Activated naive CD4-positive, alpha-beta T cell treated with anti-CD3 and anti-CD28 coated beads, Interleukin-2, amount 50 U/mL, for 24 hours (primary cell): ENCODE measurements around the gene WSCD1.

Experiments used
- H3K27ac Mint-ChIP-seq: one replicate; pipeline ENCODE4 v1.8.0; 2021; ENCODE audit warnings: mild to moderate bottlenecking, mixed read lengths
- H3K27me3 Mint-ChIP-seq: one replicate; pipeline ENCODE4 v1.8.0; 2021; ENCODE audit warnings: mixed read lengths
- H3K36me3 Mint-ChIP-seq: one replicate; pipeline ENCODE4 v1.8.0; 2021; ENCODE audit warnings: mixed read lengths
- H3K4me1 Mint-ChIP-seq: one replicate; pipeline ENCODE4 v1.8.0; 2021; ENCODE audit warnings: mixed read lengths
- H3K4me3 Mint-ChIP-seq: one replicate; pipeline ENCODE4 v1.8.0; 2021; ENCODE audit warnings: mild to moderate bottlenecking, mixed read lengths
- H3K9me3 Mint-ChIP-seq: one replicate; pipeline ENCODE4 v1.8.0; 2021; ENCODE audit warnings: mixed read lengths

WSCD1 gene

GRCh38 chr17:6166492-6167179 is 96.5 kb downstream of the WSCD1 start:
- no peak overlapping the region for H3K27ac Mint-ChIP-seq
- peaks cover 5% of the 10 kb centered on the region for H3K27me3 Mint-ChIP-seq
- no peaks in the 10 kb centered on the region for H3K36me3 Mint-ChIP-seq
- H3K4me1 Mint-ChIP-seq: no peaks in the 10 kb centered on the region
- H3K9me3 Mint-ChIP-seq: no peaks in the 10 kb centered on the region
- H3K4me3 Mint-ChIP-seq: no peak overlapping the region

GRCh38 chr17:6168296-6168695 is 98.1 kb downstream of the WSCD1 start:
- no peaks in the 10 kb centered on the region for H3K36me3 Mint-ChIP-seq
- H3K9me3 Mint-ChIP-seq: no peaks in the 10 kb centered on the region
- H3K27me3 Mint-ChIP-seq: peaks cover 5% of the 10 kb centered on the region
- no peak overlapping the region for H3K27ac Mint-ChIP-seq
- no peaks in the 10 kb centered on the region for H3K4me1 Mint-ChIP-seq
- H3K4me3 Mint-ChIP-seq: no peak overlapping the region

- Mint-ChIP-seq H3K27me3 (peaks cover 3% of the 10 kb centered on the region), H3K27ac (no peak overlapping the region)
Observed at GRCh38 chr17:6170349-6170748, 100.2 kb downstream of the WSCD1 start.

GRCh38 chr17:6172642-6173330 is 102.6 kb downstream of the WSCD1 start:
- H3K36me3 Mint-ChIP-seq: no peaks in the 10 kb centered on the region
- H3K9me3 Mint-ChIP-seq: no peaks in the 10 kb centered on the region
- H3K4me3 Mint-ChIP-seq: no peak overlapping the region
- H3K27me3 Mint-ChIP-seq: peaks cover 1% of the 10 kb centered on the region
- no peak overlapping the region for H3K27ac Mint-ChIP-seq
- no peaks in the 10 kb centered on the region for H3K4me1 Mint-ChIP-seq

More at GRCh38 chr17:6170349-6170748, 100.2 kb downstream of the WSCD1 start:
- H3K4me1 Mint-ChIP-seq: no peaks in the 10 kb centered on the region
- no peak overlapping the region for H3K4me3 Mint-ChIP-seq
- H3K9me3 Mint-ChIP-seq: no peaks in the 10 kb centered on the region
- no peaks in the 10 kb centered on the region for H3K36me3 Mint-ChIP-seq

GRCh38 chr17:6173653-6174052 is 103.5 kb downstream of the WSCD1 start:
- Mint-ChIP-seq H3K4me1 (no peaks in the 10 kb centered on the region), H3K27me3 (no peaks in the 10 kb centered on the region), H3K9me3 (no peaks in the 10 kb centered on the region), H3K27ac (no peak overlapping the region), H3K4me3 (no peak overlapping the region), H3K36me3 (no peaks in the 10 kb centered on the region)
